ENCODE data around the gene CYP21A2.

Gene CYP21A2

DNA sequence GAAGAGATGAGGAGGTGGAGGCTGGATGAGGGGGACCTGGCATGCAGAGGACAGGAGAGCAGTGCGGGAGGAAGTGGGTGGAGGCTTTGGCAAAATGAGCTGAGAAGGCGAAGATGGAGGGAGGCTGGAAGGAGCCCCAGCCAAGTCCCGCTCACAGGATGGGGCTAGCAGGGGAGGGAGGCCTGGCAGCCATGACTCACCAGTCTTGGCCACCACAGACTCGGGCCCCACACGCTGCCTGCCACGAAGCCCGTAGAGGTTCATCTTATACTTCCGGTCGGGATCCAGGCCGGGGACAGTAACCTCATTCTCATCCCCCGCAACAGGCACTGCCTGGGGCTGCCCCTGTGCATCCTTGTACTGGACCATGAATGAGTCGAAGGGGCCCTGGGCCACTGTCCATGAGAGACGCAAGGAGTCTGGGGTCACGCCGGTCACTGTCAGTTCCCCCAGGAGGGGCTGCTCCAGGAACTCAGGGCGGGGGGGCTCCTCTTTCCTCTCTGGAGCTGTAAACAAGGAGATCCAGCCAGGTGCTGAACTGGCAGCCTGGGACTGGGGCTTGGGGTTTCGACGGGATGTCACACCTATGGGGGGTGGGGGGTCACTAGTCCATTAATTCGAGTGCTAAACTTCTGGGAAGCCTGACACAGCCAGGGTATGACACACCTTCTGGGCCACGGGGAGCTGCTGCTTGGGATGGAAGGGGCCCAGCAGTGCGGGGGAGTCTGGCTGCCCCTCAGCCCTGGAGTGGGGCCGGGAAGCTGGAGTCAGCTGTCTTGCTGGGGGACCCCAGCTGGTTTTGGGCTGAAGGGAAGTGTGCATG is 43.2 kb downstream of the CYP21A2 start:
- Histone ChIP-seq H3K27me3 (replicated peaks; ENCODE audit: control insufficient read depth, insufficient read depth, low read length) (peaks cover 3% of the 10 kb centered on the region), H3K4me3 (replicated peaks; ENCODE audit: low read depth, low read length) (no peak overlapping the region), H3K36me3 (ENCODE audit: control insufficient read depth, insufficient read depth, low read length) (no peaks in the 10 kb centered on the region)
- TF ChIP-seq, protein P1, sequence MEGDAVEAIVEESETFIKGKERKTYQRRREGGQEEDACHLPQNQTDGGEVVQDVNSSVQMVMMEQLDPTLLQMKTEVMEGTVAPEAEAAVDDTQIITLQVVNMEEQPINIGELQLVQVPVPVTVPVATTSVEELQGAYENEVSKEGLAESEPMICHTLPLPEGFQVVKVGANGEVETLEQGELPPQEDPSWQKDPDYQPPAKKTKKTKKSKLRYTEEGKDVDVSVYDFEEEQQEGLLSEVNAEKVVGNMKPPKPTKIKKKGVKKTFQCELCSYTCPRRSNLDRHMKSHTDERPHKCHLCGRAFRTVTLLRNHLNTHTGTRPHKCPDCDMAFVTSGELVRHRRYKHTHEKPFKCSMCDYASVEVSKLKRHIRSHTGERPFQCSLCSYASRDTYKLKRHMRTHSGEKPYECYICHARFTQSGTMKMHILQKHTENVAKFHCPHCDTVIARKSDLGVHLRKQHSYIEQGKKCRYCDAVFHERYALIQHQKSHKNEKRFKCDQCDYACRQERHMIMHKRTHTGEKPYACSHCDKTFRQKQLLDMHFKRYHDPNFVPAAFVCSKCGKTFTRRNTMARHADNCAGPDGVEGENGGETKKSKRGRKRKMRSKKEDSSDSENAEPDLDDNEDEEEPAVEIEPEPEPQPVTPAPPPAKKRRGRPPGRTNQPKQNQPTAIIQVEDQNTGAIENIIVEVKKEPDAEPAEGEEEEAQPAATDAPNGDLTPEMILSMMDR (IDR thresholded peaks at IDR 0.05; ENCODE audit: insufficient read depth, low read length, poor library complexity, severe bottlenecking) = no peak
- DNase-seq (ENCODE audit: extremely low read depth, insufficient read length) = no peak

DNA sequence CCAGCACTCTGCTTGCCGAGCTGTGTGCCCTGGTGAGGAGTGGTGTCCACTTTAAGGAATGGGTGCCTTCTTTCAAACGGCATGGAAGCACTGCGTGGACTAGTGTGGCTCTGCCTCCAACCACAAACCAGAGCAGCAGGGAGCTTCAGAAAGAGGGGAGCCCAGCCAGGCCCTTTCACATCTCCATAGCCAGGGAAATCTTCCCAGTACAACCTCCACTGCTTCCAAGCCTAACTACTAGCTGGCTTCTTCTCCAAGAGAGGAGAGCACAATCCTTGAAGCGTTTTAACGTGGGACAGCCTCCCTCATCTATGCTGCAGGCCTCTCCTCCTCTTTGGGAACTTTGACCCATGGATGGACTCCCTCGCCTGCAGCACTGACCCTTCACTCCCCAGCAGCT is 44.3 kb downstream of the CYP21A2 start:
- no peak for DNase-seq (ENCODE audit: extremely low read depth, insufficient read length)
- no peaks in the 10 kb centered on the region for H3K36me3 ChIP-seq (ENCODE audit: control insufficient read depth, insufficient read depth, low read length)
- H3K27me3 ChIP-seq (replicated peaks; ENCODE audit: control insufficient read depth, insufficient read depth, low read length) = peaks cover 3% of the 10 kb centered on the region
- H3K4me3 ChIP-seq (replicated peaks; ENCODE audit: low read depth, low read length) = no peak overlapping the region
- TF ChIP-seq, protein P1 (IDR thresholded peaks at IDR 0.05; ENCODE audit: insufficient read depth, low read length, poor library complexity, severe bottlenecking) = no peak

DNA sequence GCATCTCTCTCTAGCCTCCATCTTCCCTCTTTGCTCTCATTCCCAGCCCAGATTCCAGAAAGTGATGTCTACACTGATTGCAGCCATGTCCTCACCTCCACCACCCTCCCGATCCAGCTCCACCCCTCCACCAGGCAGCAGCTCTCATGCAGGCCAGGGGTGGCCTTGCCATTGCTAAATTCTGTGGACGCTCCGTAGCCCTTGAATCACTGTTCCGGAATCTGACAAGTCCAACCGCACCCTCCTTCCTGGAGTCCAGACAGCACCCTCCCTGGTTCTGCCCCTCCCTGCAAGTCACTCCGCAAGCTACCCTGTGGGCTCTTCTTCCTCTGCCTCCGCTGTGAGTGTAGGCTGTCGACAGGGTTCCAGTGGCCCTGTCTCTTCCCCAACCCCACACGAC is 44.7 kb downstream of the CYP21A2 start:
- TF ChIP-seq, protein P1 (IDR thresholded peaks at IDR 0.05; ENCODE audit: insufficient read depth, low read length, poor library complexity, severe bottlenecking) = no peak
- no peak for DNase-seq (ENCODE audit: extremely low read depth, insufficient read length)
- no peak overlapping the region for H3K4me3 ChIP-seq (replicated peaks; ENCODE audit: low read depth, low read length)
- peaks cover 3% of the 10 kb centered on the region for H3K27me3 ChIP-seq (replicated peaks; ENCODE audit: control insufficient read depth, insufficient read depth, low read length)
- H3K36me3 ChIP-seq (ENCODE audit: control insufficient read depth, insufficient read depth, low read length) = no peaks in the 10 kb centered on the region

DNA sequence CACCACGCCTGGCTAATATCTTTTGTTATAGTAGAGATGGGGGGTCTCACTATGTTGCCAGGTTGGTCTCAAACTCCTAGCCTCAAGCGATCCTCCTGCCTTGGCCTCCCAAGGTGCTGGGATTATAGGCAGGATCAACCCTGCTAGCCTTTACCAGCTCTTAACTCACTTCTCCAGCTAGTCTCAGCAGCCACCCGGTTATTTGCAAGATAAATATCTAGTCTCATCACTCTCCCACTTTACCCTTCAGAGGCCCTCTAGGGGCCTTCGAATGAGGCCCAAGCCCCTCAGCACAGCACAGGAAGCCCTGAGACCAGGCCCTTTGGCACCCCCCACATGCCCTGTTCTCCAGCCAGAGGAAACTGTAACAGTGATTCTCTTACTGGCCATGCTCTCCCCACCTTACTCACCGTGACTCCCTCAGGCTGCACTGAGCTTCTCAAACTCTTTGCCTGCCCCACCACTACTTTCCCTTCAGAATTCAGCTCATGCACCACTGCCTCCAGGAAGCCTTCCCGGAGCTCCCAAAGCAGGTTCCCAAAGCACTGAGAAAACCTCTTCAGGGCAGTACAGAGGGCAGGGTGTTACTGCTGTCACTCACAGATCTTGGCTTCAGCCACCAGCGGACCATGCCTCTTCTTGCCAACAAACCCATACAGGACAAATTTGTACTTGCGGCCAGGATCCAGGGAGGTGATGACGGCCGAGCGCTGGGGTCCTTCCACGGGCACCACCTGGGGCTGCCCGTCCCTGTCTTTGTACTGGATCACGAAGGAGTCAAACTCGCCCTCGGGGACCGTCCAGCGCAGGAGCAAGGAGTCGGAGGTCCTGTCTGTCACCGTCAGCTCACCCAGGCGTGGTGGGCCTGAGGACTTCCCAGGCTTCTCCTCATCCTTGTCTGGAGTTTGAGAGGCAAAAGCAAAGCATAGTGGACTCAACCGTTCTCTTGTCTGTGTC is 45.9 kb downstream of the CYP21A2 start:
- H3K36me3 ChIP-seq (ENCODE audit: control insufficient read depth, insufficient read depth, low read length) = no peaks in the 10 kb centered on the region

DNA sequence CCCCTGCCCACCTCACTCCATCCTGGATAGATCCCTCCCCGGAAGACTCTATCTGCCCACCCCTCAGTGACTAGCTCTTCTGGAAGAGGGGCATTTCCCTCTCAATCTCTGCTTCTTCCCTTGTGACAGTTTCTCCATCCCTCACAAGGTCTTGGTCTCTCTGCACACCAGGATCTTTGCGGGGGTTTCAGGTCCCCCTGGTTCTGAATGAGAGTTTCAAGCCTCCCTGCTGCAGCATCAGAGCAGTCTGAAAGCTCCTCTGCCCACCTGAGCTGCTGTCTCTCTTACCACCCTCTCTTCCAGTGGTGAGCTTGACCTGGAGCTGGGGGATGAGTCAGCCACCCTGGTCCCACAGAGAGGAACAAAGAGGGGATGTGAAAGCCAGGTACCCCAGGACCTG is 46.6 kb downstream of the CYP21A2 start:
- TF ChIP-seq, protein P1 (IDR thresholded peaks at IDR 0.05; ENCODE audit: insufficient read depth, low read length, poor library complexity, severe bottlenecking) = no peak
- no peak overlapping the region for H3K4me3 ChIP-seq (replicated peaks; ENCODE audit: low read depth, low read length)
- peaks cover 4% of the 10 kb centered on the region for H3K27me3 ChIP-seq (replicated peaks; ENCODE audit: control insufficient read depth, insufficient read depth, low read length)
- DNase-seq (ENCODE audit: extremely low read depth, insufficient read length) = no peak
- H3K36me3 ChIP-seq (ENCODE audit: control insufficient read depth, insufficient read depth, low read length) = no peaks in the 10 kb centered on the region

More for the DNA sequence above, 45.9 kb downstream of the CYP21A2 start:
- H3K4me3 ChIP-seq (replicated peaks; ENCODE audit: low read depth, low read length) = no peak overlapping the region
- TF ChIP-seq, protein P1 (IDR thresholded peaks at IDR 0.05; ENCODE audit: insufficient read depth, low read length, poor library complexity, severe bottlenecking) = no peak
- peaks cover 4% of the 10 kb centered on the region for H3K27me3 ChIP-seq (replicated peaks; ENCODE audit: control insufficient read depth, insufficient read depth, low read length)
- no peak for DNase-seq (ENCODE audit: extremely low read depth, insufficient read length)
